ENCODE results near the gene RNF39.

DNA sequence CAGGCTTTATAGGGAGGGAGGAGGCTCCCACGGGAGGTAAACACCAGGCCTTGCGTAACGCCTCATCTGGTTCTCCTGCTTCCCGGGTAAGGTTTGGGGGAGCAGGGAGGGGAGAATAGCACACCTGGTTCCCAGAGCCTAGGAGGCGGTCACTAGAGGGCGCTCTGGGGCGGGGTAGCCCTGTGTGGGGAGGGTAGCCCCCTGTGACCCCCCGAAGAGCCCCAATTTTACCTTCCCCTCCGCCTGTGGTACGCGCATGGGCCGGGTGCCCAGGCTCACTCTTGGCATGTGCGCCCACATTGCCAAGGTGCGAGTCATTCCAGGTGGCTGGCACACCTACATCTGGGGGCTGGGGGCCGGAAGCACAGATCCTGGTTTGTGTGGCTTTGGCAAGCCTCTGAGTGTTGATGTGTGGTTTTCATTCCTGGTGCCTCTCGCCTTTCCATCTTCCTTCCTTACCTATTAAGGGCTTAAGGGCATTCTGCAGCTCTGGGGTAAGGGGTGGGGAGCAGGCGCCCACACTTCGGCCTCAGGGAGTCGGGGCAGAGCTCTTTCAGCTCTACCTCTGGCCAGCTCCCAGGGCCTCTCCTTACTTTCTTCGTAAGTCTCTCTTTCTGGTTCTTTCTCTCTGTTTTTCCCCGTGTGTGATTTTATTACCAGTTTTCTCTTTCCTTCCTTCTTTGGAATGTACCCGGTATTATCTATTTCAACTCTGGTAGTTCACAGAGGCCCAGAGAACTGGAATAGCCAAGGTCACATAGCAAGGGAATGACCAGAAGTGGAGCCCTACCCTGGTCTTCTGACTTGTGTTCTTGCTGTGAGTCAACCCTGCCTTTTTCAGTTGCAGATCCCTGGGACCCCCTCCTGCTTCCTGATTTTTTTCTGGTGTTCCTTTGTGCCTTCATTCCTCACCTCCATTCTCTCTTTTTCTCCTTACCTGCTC is 492 bp upstream of the RNF39 start:
- TF ChIP-seq, protein P1, sequence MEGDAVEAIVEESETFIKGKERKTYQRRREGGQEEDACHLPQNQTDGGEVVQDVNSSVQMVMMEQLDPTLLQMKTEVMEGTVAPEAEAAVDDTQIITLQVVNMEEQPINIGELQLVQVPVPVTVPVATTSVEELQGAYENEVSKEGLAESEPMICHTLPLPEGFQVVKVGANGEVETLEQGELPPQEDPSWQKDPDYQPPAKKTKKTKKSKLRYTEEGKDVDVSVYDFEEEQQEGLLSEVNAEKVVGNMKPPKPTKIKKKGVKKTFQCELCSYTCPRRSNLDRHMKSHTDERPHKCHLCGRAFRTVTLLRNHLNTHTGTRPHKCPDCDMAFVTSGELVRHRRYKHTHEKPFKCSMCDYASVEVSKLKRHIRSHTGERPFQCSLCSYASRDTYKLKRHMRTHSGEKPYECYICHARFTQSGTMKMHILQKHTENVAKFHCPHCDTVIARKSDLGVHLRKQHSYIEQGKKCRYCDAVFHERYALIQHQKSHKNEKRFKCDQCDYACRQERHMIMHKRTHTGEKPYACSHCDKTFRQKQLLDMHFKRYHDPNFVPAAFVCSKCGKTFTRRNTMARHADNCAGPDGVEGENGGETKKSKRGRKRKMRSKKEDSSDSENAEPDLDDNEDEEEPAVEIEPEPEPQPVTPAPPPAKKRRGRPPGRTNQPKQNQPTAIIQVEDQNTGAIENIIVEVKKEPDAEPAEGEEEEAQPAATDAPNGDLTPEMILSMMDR (conservative IDR thresholded peaks at IDR 0.05; ENCODE audit: low read length), result peak; percentile 70
- TF ChIP-seq EZH2phosphoT487 (IDR thresholded peaks at IDR 0.05; ENCODE audit: borderline replicate concordance, low read depth, low read length), result no peak
